OCI-LY3 (cell line): ENCODE data around the gene MAPT.

Experiments used
- CTCF ChIP-seq: fragments of 200-600, 300-600 bp; sonication (generic); IDR thresholded peaks from 2 replicates; pipeline ENCODE4 v1.5.1; 2014; ENCODE audit warnings: antibody characterized with exemption, low read length, low read depth
- EZH2phosphoT487 ChIP-seq: fragments of 200-600 bp; shearing (Covaris generic); IDR thresholded peaks from 2 replicates; pipeline ENCODE4 v1.6.1; 2018; ENCODE audit warnings: antibody characterized with exemption, mixed run types, low read depth

GRCh38 chr17:45983614-45984310, 89.4 kb downstream of the MAPT start:
- TF ChIP-seq CTCF (no peak), EZH2phosphoT487 (no peak)
